Gastrocnemius medialis (tissue), 4 donors: ENCODE data around the gene CHRNA9. TPM values are rescaled to one million over a fixed set of nuclear protein-coding genes. Genes with fewer than 3 reads are reported as not detected.

Experiments used
- ATAC-seq, 2 donors: fragments of 150-250 bp; one replicate each; pipeline ENCODE4 v1.9.1; 2016
- DNase-seq, 2 donors: peaks; one replicate each; pipeline ENCODE4 v3.0.0-alpha.2; 2019
- H3K27ac ChIP-seq, 4 donors: fragments of 200-600 bp; sonication (generic); 1 replicate in 1 of 4; 2 replicates in 3 of 4; pipeline ENCODE4 v1.5.1; 2016 to 2018; ENCODE audit warnings: mild to moderate bottlenecking in 2 of 4, moderate library complexity in 1 of 4
- H3K27me3 ChIP-seq, 3 donors: fragments of 200-600 bp; sonication (generic) in 2 of 3; 1 replicate in 1 of 3; 2 replicates in 2 of 3; pipeline versions ENCODE4 v1.5.1 to v1.6.0; 2016 to 2019; ENCODE audit warnings: mild to moderate bottlenecking in 1 of 3, moderate library complexity in 1 of 3
- H3K36me3 ChIP-seq, 2 donors: fragments of 200-600 bp; sonication (generic) in 1 of 2; one replicate each; pipeline ENCODE4 v1.5.1; 2017 to 2018
- H3K4me1 ChIP-seq, 2 donors: fragments of 200-600 bp; sonication (generic) in 1 of 2; one replicate each; pipeline ENCODE4 v1.5.1; 2016 to 2017; ENCODE audit warnings: mild to moderate bottlenecking in 2 of 2
- H3K4me3 ChIP-seq, 4 donors: fragments of 200-600 bp; sonication (generic) in 3 of 4; 1 replicate in 1 of 4; 2 replicates in 3 of 4; pipeline ENCODE4 v1.5.1; 2016 to 2019; ENCODE audit warnings: mild to moderate bottlenecking in 2 of 4
- H3K9me3 ChIP-seq, 3 donors: fragments of 200-600 bp; sonication (generic) in 2 of 3; 1 replicate in 1 of 3; 2 replicates in 2 of 3; pipeline ENCODE4 v1.5.1; 2016 to 2019
- POLR2A ChIP-seq, 2 donors: fragments of 450-650 bp; IDR thresholded peaks; one replicate each; pipeline ENCODE4 v1.6.1; 2017; ENCODE audit warnings: antibody characterized with exemption in 2 of 2, mild to moderate bottlenecking in 2 of 2, moderate library complexity in 2 of 2
- in situ Hi-C, 4 donors: fragments of 200-750 bp; cut with MboI; loops; one replicate each; pipeline versions ENCODE4 v1.15.0 to v1.8.0; 2017; ENCODE audit warnings: low sequenced_read_pairs in 4 of 4
- intact Hi-C: fragments of 100-400 bp; cut with DNase I; formaldehyde crosslinking; loops from one replicate; pipeline ENCODE4 v1.15.1; 2023; ENCODE audit warnings: low total_unique reads
- total RNA-seq, 4 donors: library from RNA; depleted of rRNA; stranded (reverse); fragments of >200 nt; gene quantifications; one replicate each; pipeline versions ENCODE4 v1.1.0 to v1.2.3, GENCODE V29; 2016
- TF ChIP-seq, protein P1 (sequence below), 5 experiments: fragments of 450-650 bp in 3 of 5; fragments of 200-600 bp in 2 of 5; sonication (generic) in 2 of 5; IDR thresholded peaks in 4 of 5; conservative IDR thresholded peaks in 1 of 5; 1 replicate in 4 of 5; 2 replicates in 1 of 5; pipeline ENCODE4 v1.5.1; 2016 to 2019; ENCODE audit warnings: antibody characterized with exemption in 5 of 5, mild to moderate bottlenecking in 3 of 5, moderate library complexity in 3 of 5

CHRNA9 gene
- total RNA-seq, 4 donors from 2014 or later = not detected

DNA sequence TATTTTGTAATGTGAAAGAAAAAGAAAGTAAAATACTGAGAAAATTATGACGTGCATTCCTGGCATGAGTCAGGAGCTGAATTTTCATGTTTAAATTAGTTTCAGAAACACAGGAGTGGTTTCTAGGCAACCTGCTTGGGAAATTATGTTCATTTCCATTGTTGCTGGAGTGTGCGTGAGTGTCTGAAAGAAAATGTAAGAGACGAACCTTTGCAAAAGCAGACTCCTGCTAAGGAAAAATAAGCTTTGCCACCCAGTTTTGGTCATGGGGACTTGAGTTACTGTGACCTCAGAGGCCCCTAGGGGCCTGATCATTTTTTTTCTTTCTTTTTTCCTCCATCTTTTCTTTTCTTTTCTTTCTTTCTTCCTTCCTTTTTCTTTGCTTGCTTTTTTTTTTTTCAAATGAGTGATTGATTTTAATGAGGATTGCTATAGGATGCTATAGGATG is 18.8 kb upstream of the CHRNA9 start:
- no peaks in the 10 kb centered on the region for H3K27me3 ChIP-seq
- DNase-seq (no peak), ATAC-seq (no peak)
- peak overlapping the region in 1 of 4 donors; percentile 45 for H3K4me3 ChIP-seq
- in situ Hi-C loops (loop anchor here (10.0 to 25.0 kb wide), 3 partner anchors 254 to 854 kb away; partner anchors contain the start of genes N4BP2 (in 4 of the 4), LIAS (in 1 of the 4) and RPL9 (in 1 of the 4)), intact Hi-C loops (no loop called here)
- no peaks in the 10 kb centered on the region for H3K36me3 ChIP-seq
- no peak for TF ChIP-seq POLR2A (IDR thresholded peaks at IDR 0.05)
- TF ChIP-seq, protein P1, sequence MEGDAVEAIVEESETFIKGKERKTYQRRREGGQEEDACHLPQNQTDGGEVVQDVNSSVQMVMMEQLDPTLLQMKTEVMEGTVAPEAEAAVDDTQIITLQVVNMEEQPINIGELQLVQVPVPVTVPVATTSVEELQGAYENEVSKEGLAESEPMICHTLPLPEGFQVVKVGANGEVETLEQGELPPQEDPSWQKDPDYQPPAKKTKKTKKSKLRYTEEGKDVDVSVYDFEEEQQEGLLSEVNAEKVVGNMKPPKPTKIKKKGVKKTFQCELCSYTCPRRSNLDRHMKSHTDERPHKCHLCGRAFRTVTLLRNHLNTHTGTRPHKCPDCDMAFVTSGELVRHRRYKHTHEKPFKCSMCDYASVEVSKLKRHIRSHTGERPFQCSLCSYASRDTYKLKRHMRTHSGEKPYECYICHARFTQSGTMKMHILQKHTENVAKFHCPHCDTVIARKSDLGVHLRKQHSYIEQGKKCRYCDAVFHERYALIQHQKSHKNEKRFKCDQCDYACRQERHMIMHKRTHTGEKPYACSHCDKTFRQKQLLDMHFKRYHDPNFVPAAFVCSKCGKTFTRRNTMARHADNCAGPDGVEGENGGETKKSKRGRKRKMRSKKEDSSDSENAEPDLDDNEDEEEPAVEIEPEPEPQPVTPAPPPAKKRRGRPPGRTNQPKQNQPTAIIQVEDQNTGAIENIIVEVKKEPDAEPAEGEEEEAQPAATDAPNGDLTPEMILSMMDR (IDR thresholded peaks at IDR 0.05 in 4 of 5, conservative IDR thresholded peaks at IDR 0.05 in 1 of 5) = no peak
- H3K27ac ChIP-seq = peak overlapping the region in 2 of 4 donors; percentile 17 to 65
- no peaks in the 10 kb centered on the region for H3K9me3 ChIP-seq
- H3K4me1 ChIP-seq = peaks cover 3 to 6% of the 10 kb centered on the region in 2 donors

DNA sequence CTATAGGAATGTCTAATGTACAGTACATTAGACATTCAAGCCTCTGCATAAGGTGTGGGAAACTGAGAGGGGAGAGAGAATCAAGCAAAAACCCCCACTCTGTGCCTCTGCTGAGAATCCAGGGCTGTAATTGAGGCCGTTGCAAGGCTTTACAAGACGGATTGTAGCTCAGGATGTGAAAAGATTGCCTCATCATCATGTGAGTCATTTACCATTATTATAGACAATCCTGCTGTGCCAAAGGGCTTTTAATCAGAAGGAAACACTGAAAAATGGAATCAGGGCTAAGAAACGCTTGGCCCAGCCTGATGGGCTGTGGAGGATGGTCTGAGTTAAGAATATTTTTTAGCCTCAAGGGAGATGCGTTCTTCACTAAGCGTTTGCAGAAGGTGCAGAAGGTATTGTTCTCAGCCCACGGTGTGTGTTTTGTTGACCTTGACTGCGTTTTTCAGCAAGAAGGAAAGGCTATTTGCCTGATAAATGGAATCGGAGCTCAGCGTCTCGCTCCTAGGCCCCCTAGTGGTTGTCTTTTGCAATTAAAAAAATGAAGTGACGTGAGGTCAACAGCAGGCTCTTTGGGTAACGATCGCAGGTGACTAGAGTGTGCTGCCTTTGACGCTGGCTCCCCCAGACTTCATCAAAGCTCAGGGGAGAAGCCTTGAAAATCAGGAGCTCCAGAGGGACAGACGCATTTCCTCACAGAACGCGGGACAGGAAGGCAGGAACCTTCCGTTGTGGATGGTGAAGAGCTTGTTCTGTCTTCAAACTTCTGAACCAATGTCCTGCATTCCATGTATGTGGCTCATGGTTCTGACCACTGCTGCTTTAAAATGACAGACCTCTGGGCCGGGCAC is 18.1 kb upstream of the CHRNA9 start:
- intact Hi-C loops (loop anchor here (1.0 kb wide), 1 partner anchor 261 kb away; the partner anchor contains the start of gene N4BP2), in situ Hi-C loops (loop anchor here (10.0 to 25.0 kb wide), 3 partner anchors 255 to 855 kb away; partner anchors contain the start of genes N4BP2 (in 4 of the 4), LIAS (in 1 of the 4) and RPL9 (in 1 of the 4))
- DNase-seq = no peak
- ATAC-seq = peak; percentile 75 to 81
- TF ChIP-seq POLR2A (IDR thresholded peaks at IDR 0.05) = no peak
- TF ChIP-seq, protein P1 (IDR thresholded peaks at IDR 0.05 in 4 of 5, conservative IDR thresholded peaks at IDR 0.05 in 1 of 5) = peak; percentile 47 to 77 (median 70)
- Histone ChIP-seq H3K27ac (peak overlapping the region; percentile 13 to 65 (median 29)), H3K4me1 (peaks cover 3 to 6% of the 10 kb centered on the region in 2 donors), H3K27me3 (no peaks in the 10 kb centered on the region), H3K4me3 (peak overlapping the region; percentile 15 to 45 (median 36)), H3K9me3 (no peaks in the 10 kb centered on the region), H3K36me3 (no peaks in the 10 kb centered on the region)

DNA sequence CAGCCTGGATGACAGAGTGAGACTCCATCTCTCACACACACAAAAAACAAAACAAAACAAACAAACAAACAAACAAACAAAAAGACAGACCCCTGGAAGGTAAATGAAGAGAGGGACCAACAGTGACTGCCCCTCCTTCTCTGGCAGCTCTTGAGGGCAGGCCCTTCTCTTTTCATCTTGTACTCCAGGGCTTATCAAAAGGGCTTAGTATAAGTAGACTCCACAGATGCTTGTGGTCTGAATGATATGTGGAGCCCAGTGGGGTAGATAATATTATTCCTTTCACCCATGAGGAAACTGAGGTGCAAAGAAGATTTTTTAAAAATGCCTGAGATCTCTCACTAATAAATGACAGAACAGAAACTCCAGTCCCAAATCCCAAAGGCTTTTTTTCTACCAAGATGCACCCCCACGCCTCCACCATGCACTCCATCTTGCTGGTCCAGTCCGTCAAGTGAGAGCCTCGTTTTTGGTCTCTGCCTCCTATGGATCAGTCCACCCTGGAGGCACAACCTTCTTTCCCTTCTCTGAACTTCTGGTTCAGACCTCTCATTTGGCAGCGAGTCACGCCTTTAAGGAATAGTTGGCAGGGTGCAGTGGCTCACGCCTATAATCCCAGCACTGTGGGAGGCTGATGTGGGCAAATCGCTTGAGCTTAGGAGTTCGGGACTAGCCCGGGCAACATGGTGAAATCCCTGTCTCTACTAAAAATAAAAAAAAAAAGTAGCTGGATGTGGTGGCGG is 17.0 kb upstream of the CHRNA9 start:
- in situ Hi-C loops (loop anchor here (10.0 to 25.0 kb wide), 3 partner anchors 256 to 856 kb away; partner anchors contain the start of genes N4BP2 (in 4 of the 4), LIAS (in 1 of the 4) and RPL9 (in 1 of the 4)), intact Hi-C loops (loop anchor here (1.0 kb wide), 1 partner anchor 262 kb away; the partner anchor contains the start of gene N4BP2)
- Histone ChIP-seq H3K4me3 (no peak overlapping the region), H3K4me1 (peaks cover 3 to 6% of the 10 kb centered on the region in 2 donors), H3K36me3 (no peaks in the 10 kb centered on the region), H3K27me3 (no peaks in the 10 kb centered on the region), H3K27ac (no peak overlapping the region), H3K9me3 (no peaks in the 10 kb centered on the region)
- ATAC-seq = no peak
- no peak for TF ChIP-seq POLR2A (IDR thresholded peaks at IDR 0.05)
- TF ChIP-seq, protein P1 (IDR thresholded peaks at IDR 0.05 in 4 of 5, conservative IDR thresholded peaks at IDR 0.05 in 1 of 5) = no peak
- DNase-seq = no peak

DNA sequence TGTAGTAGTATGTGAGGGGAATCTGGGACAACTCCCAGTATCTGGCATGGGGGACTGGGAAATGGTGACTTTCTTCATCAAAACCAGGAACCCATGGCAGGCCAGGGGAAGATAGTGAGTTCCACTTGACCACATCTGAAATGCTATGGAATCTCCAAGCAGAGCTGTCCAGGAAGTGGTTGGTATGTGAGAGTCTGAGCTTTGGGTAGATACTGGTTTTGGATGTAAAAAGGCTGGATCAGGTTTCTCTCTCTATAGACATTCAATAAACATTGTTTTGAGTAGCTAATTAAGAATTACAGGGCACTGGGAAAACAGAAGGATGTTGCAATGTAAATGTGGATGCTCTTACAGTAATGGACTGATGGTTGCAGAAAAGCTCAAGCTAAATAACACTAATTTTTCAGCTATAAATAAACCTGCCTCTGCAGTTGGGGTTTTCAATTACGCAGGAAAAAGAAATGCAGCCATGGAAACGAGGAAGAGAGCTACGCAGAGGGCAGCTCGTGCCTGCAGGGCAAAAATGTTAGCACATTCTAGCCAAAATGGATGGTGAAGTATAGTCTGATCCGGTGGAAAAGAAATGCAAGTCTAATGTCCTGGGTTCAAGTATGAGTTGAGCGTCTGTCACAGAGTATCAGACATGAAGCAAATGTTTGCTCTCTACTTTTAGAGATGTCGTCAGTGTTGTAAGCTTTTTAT is 13.4 kb upstream of the CHRNA9 start:
- Histone ChIP-seq H3K9me3 (no peaks in the 10 kb centered on the region), H3K4me3 (no peak overlapping the region), H3K36me3 (no peaks in the 10 kb centered on the region), H3K27me3 (no peaks in the 10 kb centered on the region), H3K27ac (no peak overlapping the region), H3K4me1 (peaks cover 0 to 6% of the 10 kb centered on the region in 2 donors)
- no peak for DNase-seq
- TF ChIP-seq POLR2A (IDR thresholded peaks at IDR 0.05) = no peak
- TF ChIP-seq, protein P1 (IDR thresholded peaks at IDR 0.05 in 4 of 5, conservative IDR thresholded peaks at IDR 0.05 in 1 of 5) = no peak
- ATAC-seq = no peak
- intact Hi-C loops = no loop called here
- in situ Hi-C loops = loop anchor here in 2 of 4 donors (25.0 kb wide), 2 partner anchors 259 to 859 kb away; partner anchors contain the start of genes LIAS (in 1 of the 2), N4BP2 (in 1 of the 2) and RPL9 (in 1 of the 2)
